ENCODE measurements around the gene GPR78.

Gene GPR78

GRCh38 chr4:8595237-8596087 lies 15.3 kb downstream of the GPR78 start:
- TF ChIP-seq TAF1 (IDR thresholded peaks at IDR 0.05; ENCODE audit: borderline replicate concordance, insufficient read depth, low read length) (no peak), REST (IDR thresholded peaks at IDR 0.05; ENCODE audit: insufficient read depth in 1 of 2, low read depth in 2 of 2, low read length in 2 of 2) (no peak), POLR2AphosphoS5 (IDR thresholded peaks at IDR 0.05; ENCODE audit: low read depth, low read length) (no peak), SIN3A (IDR thresholded peaks at IDR 0.05; ENCODE audit: borderline replicate concordance, insufficient read depth, low read length) (no peak), FOXP2 (optimal IDR thresholded peaks at IDR 0.05; ENCODE audit: borderline replicate concordance, extremely low read depth, extremely low read length, insufficient read depth) (no peak)

- TF ChIP-seq TAF1 (IDR thresholded peaks at IDR 0.05; ENCODE audit: borderline replicate concordance, insufficient read depth, low read length) = no peak
- no peak for TF ChIP-seq SIN3A (IDR thresholded peaks at IDR 0.05; ENCODE audit: borderline replicate concordance, insufficient read depth, low read length)
- no peak for TF ChIP-seq FOXP2 (optimal IDR thresholded peaks at IDR 0.05; ENCODE audit: borderline replicate concordance, extremely low read depth, extremely low read length, insufficient read depth)
- TF ChIP-seq REST (IDR thresholded peaks at IDR 0.05; ENCODE audit: insufficient read depth in 1 of 2, low read depth in 2 of 2, low read length in 2 of 2) = no peak
- TF ChIP-seq POLR2AphosphoS5 (IDR thresholded peaks at IDR 0.05; ENCODE audit: low read depth, low read length) = no peak
Observed at GRCh38 chr4:8596891-8597290, 16.7 kb downstream of the GPR78 start.

GRCh38 chr4:8597319-8597718 lies 17.1 kb downstream of the GPR78 start:
- TF ChIP-seq FOXP2 (optimal IDR thresholded peaks at IDR 0.05; ENCODE audit: borderline replicate concordance, extremely low read depth, extremely low read length, insufficient read depth) = no peak
- no peak for TF ChIP-seq POLR2AphosphoS5 (IDR thresholded peaks at IDR 0.05; ENCODE audit: low read depth, low read length)
- no peak for TF ChIP-seq REST (IDR thresholded peaks at IDR 0.05; ENCODE audit: insufficient read depth in 1 of 2, low read depth in 2 of 2, low read length in 2 of 2)
- no peak for TF ChIP-seq SIN3A (IDR thresholded peaks at IDR 0.05; ENCODE audit: borderline replicate concordance, insufficient read depth, low read length)
- no peak for TF ChIP-seq TAF1 (IDR thresholded peaks at IDR 0.05; ENCODE audit: borderline replicate concordance, insufficient read depth, low read length)

- TF ChIP-seq POLR2AphosphoS5 (IDR thresholded peaks at IDR 0.05; ENCODE audit: low read depth, low read length) = no peak
- no peak for TF ChIP-seq TAF1 (IDR thresholded peaks at IDR 0.05; ENCODE audit: borderline replicate concordance, insufficient read depth, low read length)
Observed at GRCh38 chr4:8597791-8598190, 17.6 kb downstream of the GPR78 start.

GRCh38 chr4:8598391-8599090 lies 18.3 kb downstream of the GPR78 start:
- TF ChIP-seq SIN3A (IDR thresholded peaks at IDR 0.05; ENCODE audit: borderline replicate concordance, insufficient read depth, low read length) (no peak), FOXP2 (optimal IDR thresholded peaks at IDR 0.05; ENCODE audit: borderline replicate concordance, extremely low read depth, extremely low read length, insufficient read depth) (no peak), REST (IDR thresholded peaks at IDR 0.05; ENCODE audit: insufficient read depth in 1 of 2, low read depth in 2 of 2, low read length in 2 of 2) (no peak), TAF1 (IDR thresholded peaks at IDR 0.05; ENCODE audit: borderline replicate concordance, insufficient read depth, low read length) (no peak), POLR2AphosphoS5 (IDR thresholded peaks at IDR 0.05; ENCODE audit: low read depth, low read length) (no peak)

All from PFSK-1 (cell line).